GM12892 (cell line): ENCODE measurements around the gene ANXA11.

Experiments used
- POLR2A ChIP-seq: IDR thresholded peaks from 2 replicates; pipeline ENCODE4 v1.6.1; 2011; ENCODE audit warnings: low read depth, low read length, control low read depth
- POLR2AphosphoS5 ChIP-seq: IDR thresholded peaks from 2 replicates; pipeline ENCODE4 v1.6.1; 2011; ENCODE audit warnings: low read depth, low read length, control low read depth
- TAF1 ChIP-seq: IDR thresholded peaks from 2 replicates; pipeline ENCODE4 v1.6.1; 2011; ENCODE audit warnings: low read depth, mild to moderate bottlenecking, control low read depth, low read length, borderline replicate concordance

GRCh38 chr10:80148166-80148805 is 57.1 kb downstream of the ANXA11 start:
- TF ChIP-seq POLR2A: no peak
- TF ChIP-seq POLR2AphosphoS5: 0 out of 2 replicates have a peak, but pooled peaks have one; percentile 6
- TF ChIP-seq TAF1: no peak
